H9 (cell line): ENCODE measurements around the gene ADGRG1. TPM values are rescaled to one million over a fixed set of nuclear protein-coding genes. Genes with fewer than 3 reads are reported as not detected.

Experiments used
- DNase-seq: peaks from one replicate; pipeline ENCODE4 v3.0.0-alpha.2; 2017
- H2AFZ ChIP-seq: one replicate; pipeline ENCODE4 v1.6.1; 2013; ENCODE audit warnings: mild to moderate bottlenecking, low read length, control low read depth, moderate library complexity
- H2AK5ac ChIP-seq: 2 replicates; pipeline ENCODE4 v1.6.1; 2013; ENCODE audit warnings: low read length, control low read depth, mixed read lengths; ENCODE audit not compliant: insufficient read length
- H2BK120ac ChIP-seq: one replicate; pipeline ENCODE4 v1.6.1; 2013; ENCODE audit warnings: low read depth, mild to moderate bottlenecking, low read length, control low read depth, inconsistent platforms; ENCODE audit not compliant: poor library complexity, severe bottlenecking
- H2BK12ac ChIP-seq: 2 replicates; pipeline ENCODE4 v1.6.1; 2013; ENCODE audit warnings: low read length, control low read depth, mixed read lengths, low read depth; ENCODE audit not compliant: insufficient read length
- H2BK15ac ChIP-seq: 2 replicates; pipeline ENCODE4 v1.6.1; 2013; ENCODE audit warnings: low read depth, low read length, control low read depth
- H2BK20ac ChIP-seq: one replicate; pipeline ENCODE4 v1.6.1; 2013; ENCODE audit warnings: low read depth, mild to moderate bottlenecking, low read length, control low read depth, inconsistent platforms; ENCODE audit not compliant: poor library complexity, severe bottlenecking
- H2BK5ac ChIP-seq: 2 replicates; pipeline ENCODE4 v1.6.1; 2013; ENCODE audit warnings: low read length, control low read depth, mixed read lengths; ENCODE audit not compliant: insufficient read length
- H3K14ac ChIP-seq: 2 replicates; pipeline ENCODE4 v1.6.1; 2013; ENCODE audit warnings: low read length, control low read depth; ENCODE audit not compliant: insufficient read depth
- H3K18ac ChIP-seq: 2 replicates; pipeline ENCODE4 v1.6.1; 2013; ENCODE audit warnings: low read depth, mild to moderate bottlenecking, mixed read lengths, low read length, control low read depth; ENCODE audit not compliant: insufficient read length
- H3K23ac ChIP-seq: 2 replicates; pipeline ENCODE4 v1.6.1; 2013; ENCODE audit warnings: low read length, control low read depth, mixed read lengths, low read depth; ENCODE audit not compliant: insufficient read length
- H3K23me2 ChIP-seq: 2 replicates; pipeline ENCODE4 v1.6.1; 2013; ENCODE audit warnings: low read depth, mild to moderate bottlenecking, mixed read lengths, low read length, control low read depth; ENCODE audit not compliant: insufficient read length, poor library complexity, severe bottlenecking
- H3K27ac ChIP-seq: 2 replicates; pipeline ENCODE4 v1.5.1; 2013; ENCODE audit warnings: low read length, control low read depth, mixed read lengths, low read depth; ENCODE audit not compliant: insufficient read length
- H3K27me3 ChIP-seq: 2 replicates; pipeline ENCODE4 v1.6.1; 2013; ENCODE audit warnings: low read length, control low read depth, inconsistent platforms; ENCODE audit not compliant: insufficient read depth
- H3K4ac ChIP-seq: 2 replicates; pipeline ENCODE4 v1.6.1; 2013; ENCODE audit warnings: low read depth, mild to moderate bottlenecking, control low read depth, inconsistent platforms, low read length, moderate library complexity
- H3K4me1 ChIP-seq: 2 replicates; pipeline ENCODE4 v1.6.1; 2013; ENCODE audit warnings: low read length, control low read depth, inconsistent platforms; ENCODE audit not compliant: insufficient read depth
- H3K4me2 ChIP-seq: 2 replicates; pipeline ENCODE4 v1.6.1; 2013; ENCODE audit warnings: low read length, control low read depth, mixed read lengths; ENCODE audit not compliant: insufficient read length, insufficient read depth
- H3K56ac ChIP-seq: 2 replicates; pipeline ENCODE4 v1.6.1; 2013; ENCODE audit warnings: low read depth, mild to moderate bottlenecking, mixed read lengths, low read length, control low read depth; ENCODE audit not compliant: insufficient read length
- H3K79me1 ChIP-seq: 2 replicates; pipeline ENCODE4 v1.6.1; 2013; ENCODE audit warnings: low read depth, mild to moderate bottlenecking, moderate library complexity, low read length, control low read depth, inconsistent platforms; ENCODE audit not compliant: insufficient read depth, poor library complexity, severe bottlenecking
- H3K79me2 ChIP-seq: 2 replicates; pipeline ENCODE4 v1.6.1; 2013; ENCODE audit warnings: low read length, control low read depth, inconsistent platforms; ENCODE audit not compliant: insufficient read depth
- H3K9ac ChIP-seq: 2 replicates; pipeline ENCODE4 v1.6.1; 2013; ENCODE audit warnings: low read length, control low read depth, mixed read lengths; ENCODE audit not compliant: insufficient read length; ENCODE audit errors: extremely low read depth
- H3K9me3 ChIP-seq: one replicate; pipeline ENCODE4 v1.6.1; 2013; ENCODE audit warnings: low read depth, low read length, inconsistent platforms; ENCODE audit not compliant: control insufficient read depth
- H3T11ph ChIP-seq: one replicate; pipeline ENCODE4 v1.6.1; 2013; ENCODE audit warnings: mild to moderate bottlenecking, low read length, control low read depth, inconsistent platforms
- H4K20me1 ChIP-seq: one replicate; pipeline ENCODE4 v1.6.1; 2013; ENCODE audit not compliant: control insufficient read depth, insufficient read length, insufficient read depth
- H4K5ac ChIP-seq: 2 replicates; pipeline ENCODE4 v1.6.1; 2013; ENCODE audit warnings: low read depth, mild to moderate bottlenecking, mixed read lengths, low read length, control low read depth; ENCODE audit not compliant: insufficient read length
- H4K8ac ChIP-seq: replicated peaks from 2 replicates; pipeline ENCODE4 v1.6.1; 2013; ENCODE audit warnings: low read length, control low read depth, mixed read lengths, low read depth; ENCODE audit not compliant: insufficient read length
- H4K91ac ChIP-seq: 2 replicates; pipeline ENCODE4 v1.6.1; 2013; ENCODE audit warnings: low read depth, mild to moderate bottlenecking, moderate library complexity, mixed read lengths, low read length, control low read depth; ENCODE audit not compliant: insufficient read length
- H3K27ac Mint-ChIP-seq, 3 experiments: 2 replicates in 2 of 3; 3 replicates in 1 of 3; pipeline ENCODE4 v1.8.0; 2020 to 2021; ENCODE audit warnings: mixed read lengths in 3 of 3, mild to moderate bottlenecking in 1 of 3, moderate library complexity in 1 of 3
- H3K27me3 Mint-ChIP-seq: 2 replicates; pipeline ENCODE4 v1.8.0; 2021; ENCODE audit warnings: low read depth, mild to moderate bottlenecking, moderate library complexity, mixed read lengths
- H3K36me3 Mint-ChIP-seq, 3 experiments: 2 replicates in 2 of 3; 3 replicates in 1 of 3; pipeline ENCODE4 v1.8.0; 2020 to 2021; ENCODE audit warnings: low read depth in 3 of 3, mixed read lengths in 3 of 3; ENCODE audit not compliant: insufficient read depth in 1 of 3
- H3K4me1 Mint-ChIP-seq, 2 experiments: 2 replicates each; pipeline ENCODE4 v1.8.0; 2020; ENCODE audit warnings: mixed read lengths in 2 of 2
- H3K4me3 Mint-ChIP-seq, 2 experiments: 2 replicates in 1 of 2; 3 replicates in 1 of 2; pipeline ENCODE4 v1.8.0; 2020 to 2021; ENCODE audit warnings: mild to moderate bottlenecking in 2 of 2, mixed read lengths in 2 of 2, moderate library complexity in 1 of 2
- H3K9me3 Mint-ChIP-seq, 2 experiments: 2 replicates in 1 of 2; 3 replicates in 1 of 2; pipeline ENCODE4 v1.8.0; 2020; ENCODE audit warnings: mild to moderate bottlenecking in 2 of 2, mixed read lengths in 2 of 2, moderate library complexity in 1 of 2
- CTCF ChIP-seq: fragments of 200-600 bp; sonication (generic); conservative IDR thresholded peaks from 3 replicates; pipeline ENCODE4 v1.8.0; 2021; ENCODE audit warnings: antibody characterized with exemption, mild to moderate bottlenecking
- WGBS: extraction: QIAGEN DNeasy Blood & Tissue Kit; methylation state at CpG from one replicate; pipeline ENCODE4 v1.1.7; 2013; ENCODE audit warnings: missing lambda C conversion rate, low lambda C conversion rate, mixed read lengths; ENCODE audit not compliant: insufficient read length; ENCODE audit errors: extremely low coverage; 5-methylcytosine and 5-hydroxymethylcytosine counted together
- total RNA-seq: library from RNA; stranded (reverse); gene quantifications from 2 replicates; pipeline ENCODE4 v1.2.1, GENCODE V29; 2021

ADGRG1 gene
- total RNA-seq, 1 experiment from 2014 or later, result 1.1 TPM

GRCh38 chr16:57701759-57702371 is 73.4 kb downstream of the ADGRG1 start:
- Histone ChIP-seq H2AK5ac (no peak overlapping the region), H3K14ac (no peak overlapping the region; the same call in 1 of the 2 replicates), H3T11ph (no peak overlapping the region), H2BK15ac (no peak overlapping the region), H2AFZ (no peak overlapping the region), H3K27me3 (no peaks in the 10 kb centered on the region), H3K9me3 (no peaks in the 10 kb centered on the region), H3K4ac (no peak overlapping the region), H2BK120ac (no peak overlapping the region), H3K79me1 (no peaks in the 10 kb centered on the region), H4K8ac (no peak overlapping the region), H3K23me2 (no peaks in the 10 kb centered on the region), H3K4me2 (no peak overlapping the region), H4K5ac (no peak overlapping the region), H3K18ac (no peak overlapping the region), H3K4me1 (no peaks in the 10 kb centered on the region), H3K56ac (no peak overlapping the region), H4K20me1 (no peaks in the 10 kb centered on the region), H2BK20ac (no peak overlapping the region), H3K9ac (no peak overlapping the region), H2BK5ac (no peak overlapping the region), H4K91ac (no peak overlapping the region), H3K23ac (no peak overlapping the region), H3K27ac (no peak overlapping the region), H3K79me2 (no peaks in the 10 kb centered on the region), H2BK12ac (no peak overlapping the region)
- no peak for DNase-seq
- H3K36me3 Mint-ChIP-seq, result no peaks in the 10 kb centered on the region; a peak in 1 of 7 replicates
- no peak overlapping the region; a peak in 1 of 7 replicates for H3K27ac Mint-ChIP-seq
- H3K4me3 Mint-ChIP-seq, result no peak overlapping the region
- peaks cover 6 to 13% of the 10 kb centered on the region in 2 experiments for H3K4me1 Mint-ChIP-seq
- WGBS, result no CpG with 5 or more reads among the region's 23 CpGs
- peaks cover 10% of the 10 kb centered on the region for H3K27me3 Mint-ChIP-seq
- H3K9me3 Mint-ChIP-seq, result peaks cover 0 to 15% of the 10 kb centered on the region in 2 experiments; a peak in 2 of 5 replicates
- no peak for TF ChIP-seq CTCF
